HepG2 (cell line): ENCODE data around the gene SRSF4. TPM values are rescaled to one million over a fixed set of nuclear protein-coding genes. Genes with fewer than 3 reads are reported as not detected.

Source experiments
- ATAC-seq: fragments of 200-7000 bp; cut with Tn5 transposase; 3 replicates; pipeline ENCODE4 v1.9.1; 2020; ENCODE audit warnings: mild to moderate bottlenecking, moderate library complexity
- BruUV-seq: library from RNA; stranded (reverse); fragments of 400-500 nt; replicated peaks from 2 replicates; lab custom pipeline; 2021; lab: Mats Ljungman, UMichigan
- CTCF ChIA-PET: fragments of 300-600 bp; formaldehyde crosslinking; extraction: SDS; loops from one replicate; lab custom pipeline; 2021; ENCODE audit warnings: low total read pairs, inconsistent platforms, low intra/inter-chr PET ratio; lab: Yijun Ruan, JAX
- POLR2A ChIA-PET: fragments of 350-600 bp; sonication (Branson Sonifier 250); formaldehyde crosslinking; loops from one replicate; lab custom pipeline; 2020; ENCODE audit warnings: antibody characterized with exemption, inconsistent platforms; lab: Yijun Ruan, JAX
- DNase-seq: peaks from one replicate; pipeline ENCODE4 v3.0.0-alpha.2; 2015; ENCODE audit warnings: low spot score
- FAIRE-seq: peaks from 3 replicates; lab custom pipeline; 2011; peaks lifted over from hg19 to GRCh38; lab: Jason Lieb, UNC
- H2AFZ ChIP-seq: one replicate; pipeline ENCODE4 v1.6.1; 2011; ENCODE audit warnings: low read length, inconsistent platforms
- H3K27ac ChIP-seq: fragments of 300-600 bp; 3 replicates; pipeline ENCODE4 v1.8.0; 2011; ENCODE audit warnings: mixed run types, mild to moderate bottlenecking, mixed read lengths, low read length, inconsistent platforms; ENCODE audit not compliant: insufficient read depth; ENCODE audit errors: extremely low read length
- H3K27me3 ChIP-seq, 2 experiments: fragments of 200-600 bp in 1 of 2; 2 replicates in 1 of 2; 3 replicates in 1 of 2; pipeline versions ENCODE4 v1.6.0 to v1.8.0; 2011; ENCODE audit warnings: low read length in 2 of 2, mild to moderate bottlenecking in 2 of 2, moderate library complexity in 2 of 2, inconsistent platforms in 1 of 2; ENCODE audit not compliant: insufficient read depth in 2 of 2, control insufficient read depth in 1 of 2
- H3K36me3 ChIP-seq, 2 experiments: fragments of 200-600 bp in 1 of 2; replicated peaks in 1 of 2; 2 replicates in 1 of 2; 3 replicates in 1 of 2; pipeline versions ENCODE4 v1.5.1 to v1.8.0; 2011; ENCODE audit warnings: low read length in 2 of 2, inconsistent platforms in 1 of 2; ENCODE audit not compliant: insufficient read depth in 2 of 2, control insufficient read depth in 1 of 2
- H3K4me1 ChIP-seq: 2 replicates; pipeline ENCODE4 v1.5.1; 2012; ENCODE audit warnings: low read length, inconsistent platforms; ENCODE audit not compliant: insufficient read depth
- H3K4me2 ChIP-seq: 2 replicates; pipeline ENCODE4 v1.6.0; 2011; ENCODE audit warnings: low read depth, low read length, inconsistent platforms
- H3K4me3 ChIP-seq, 3 experiments: fragments of 200-600 bp in 1 of 3; sonication (generic), shearing (Covaris generic) in 1 of 3; replicated peaks in 1 of 3; 2 replicates each; pipeline ENCODE4 v1.5.1; 2011 to 2016; ENCODE audit warnings: low read length in 3 of 3, inconsistent platforms in 2 of 3, low read depth in 2 of 3, mild to moderate bottlenecking in 2 of 3, control low read depth in 1 of 3, mixed read lengths in 1 of 3; ENCODE audit not compliant: insufficient read depth in 1 of 3
- H3K79me2 ChIP-seq: one replicate; pipeline ENCODE4 v1.6.1; 2011; ENCODE audit warnings: low read length, inconsistent platforms; ENCODE audit not compliant: insufficient read depth
- H3K9ac ChIP-seq: 2 replicates; pipeline ENCODE4 v1.6.0; 2011; ENCODE audit warnings: mild to moderate bottlenecking, low read depth, low read length, inconsistent platforms; ENCODE audit not compliant: insufficient read depth
- H3K9me3 ChIP-seq: 2 replicates; pipeline ENCODE4 v1.5.1; 2012; ENCODE audit warnings: mild to moderate bottlenecking, low read length
- H4K20me1 ChIP-seq: 2 replicates; pipeline ENCODE4 v1.6.0; 2011; ENCODE audit warnings: inconsistent platforms, mild to moderate bottlenecking, low read length, moderate library complexity; ENCODE audit not compliant: insufficient read depth
- PCBP2 ChIP-seq: fragments of 200-400 bp; formaldehyde crosslinking; optimal IDR thresholded peaks from 2 replicates; pipeline ENCODE3; 2018; ENCODE audit warnings: low read length, low read depth; ENCODE audit not compliant: poor library complexity, severe bottlenecking
- WGBS: methylation state at CpG from one replicate; pipeline ENCODE4 v1.1.6; 2017; ENCODE audit warnings: low lambda C conversion rate; 5-methylcytosine and 5-hydroxymethylcytosine counted together
- in situ Hi-C: cut with HindIII; loops from 2 replicates; pipeline ENCODE4 v1.10.0; 2017; ENCODE audit warnings: low pct_unique_long_range_greater_than_20kb; ENCODE audit not compliant: extremely low pct_ligation_motif_present
- intact Hi-C: fragments of 100-400 bp; cut with micrococcal nuclease; formaldehyde crosslinking; loops from one replicate; pipeline ENCODE4 v1.10.0; 2022; ENCODE audit not compliant: unreplicated experiment
- polyA plus RNA-seq, 8 experiments: library from polyadenylated mRNA; depleted of rRNA in 3 of 8; stranded (reverse) in 7 of 8; unstranded in 1 of 8; fragments of >200 nt; fragmentation: Illumina TruSeq in 4 of 8; extraction: Trizol in 4 of 8; gene quantifications; 2 replicates each; pipeline versions ENCODE4 v1.2.1 to v1.2.3, GENCODE V29; 2011 to 2016; ENCODE audit warnings: low read depth in 4 of 8, missing spikeins in 1 of 8, mixed read lengths in 1 of 8; ENCODE audit not compliant: insufficient read depth in 1 of 8
- total RNA-seq, 5 experiments: library from RNA; depleted of rRNA; stranded (reverse); fragments of >200 nt; fragmentation: Illumina TruSeq; extraction: Trizol; gene quantifications; 2 replicates each; pipeline ENCODE4 v1.2.3, GENCODE V29; 2016; ENCODE audit warnings: low read depth in 1 of 5
- TF ChIP-seq, protein P1 (sequence below): sonication (generic); formaldehyde crosslinking; IDR thresholded peaks from 2 replicates; pipeline ENCODE4 v1.9.0; 2021; ENCODE audit warnings: missing genetic modification reagents, mild to moderate bottlenecking, borderline replicate concordance
- TF ChIP-seq, protein P2 (sequence below), 2 experiments: fragments of 450-650 bp in 1 of 2; sonication (generic) in 1 of 2; formaldehyde crosslinking in 1 of 2; IDR thresholded peaks; 2 replicates each; pipeline versions ENCODE4 v1.6.1 to v1.8.0; 2016 to 2022; ENCODE audit warnings: antibody characterized with exemption in 1 of 2, mild to moderate bottlenecking in 1 of 2, missing genetic modification reagents in 1 of 2

Gene SRSF4
- total and polyA plus RNA-seq, 2 of the 13 experiments (the other 11 are each of a cell fraction or from before 2014, with no cell fraction given) = 37.7 to 50.9 TPM

DNA sequence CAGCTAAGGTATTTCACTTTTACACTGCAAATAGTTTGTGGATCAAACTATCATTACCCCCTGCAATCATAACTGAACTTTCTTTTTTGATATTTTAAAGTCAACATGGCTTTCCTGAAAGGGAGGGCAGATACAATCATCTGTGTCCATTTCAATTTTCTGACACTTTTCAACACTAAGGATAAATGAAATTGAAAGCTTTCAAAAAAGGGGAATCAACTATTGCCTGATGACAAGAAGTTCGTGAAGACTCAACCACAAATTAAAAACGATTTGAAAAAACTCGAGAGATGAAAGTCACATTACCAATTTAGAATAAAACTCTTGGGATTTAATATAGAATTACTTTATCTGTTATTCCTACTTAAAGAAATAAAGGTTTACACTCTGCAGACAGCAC, 11.7 kb downstream of the SRSF4 start (continued):
- TF ChIP-seq, protein P1, sequence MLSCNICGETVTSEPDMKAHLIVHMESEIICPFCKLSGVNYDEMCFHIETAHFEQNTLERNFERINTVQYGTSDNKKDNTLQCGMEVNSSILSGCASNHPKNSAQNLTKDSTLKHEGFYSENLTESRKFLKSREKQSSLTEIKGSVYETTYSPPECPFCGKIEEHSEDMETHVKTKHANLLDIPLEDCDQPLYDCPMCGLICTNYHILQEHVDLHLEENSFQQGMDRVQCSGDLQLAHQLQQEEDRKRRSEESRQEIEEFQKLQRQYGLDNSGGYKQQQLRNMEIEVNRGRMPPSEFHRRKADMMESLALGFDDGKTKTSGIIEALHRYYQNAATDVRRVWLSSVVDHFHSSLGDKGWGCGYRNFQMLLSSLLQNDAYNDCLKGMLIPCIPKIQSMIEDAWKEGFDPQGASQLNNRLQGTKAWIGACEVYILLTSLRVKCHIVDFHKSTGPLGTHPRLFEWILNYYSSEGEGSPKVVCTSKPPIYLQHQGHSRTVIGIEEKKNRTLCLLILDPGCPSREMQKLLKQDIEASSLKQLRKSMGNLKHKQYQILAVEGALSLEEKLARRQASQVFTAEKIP = no peak

DNA sequence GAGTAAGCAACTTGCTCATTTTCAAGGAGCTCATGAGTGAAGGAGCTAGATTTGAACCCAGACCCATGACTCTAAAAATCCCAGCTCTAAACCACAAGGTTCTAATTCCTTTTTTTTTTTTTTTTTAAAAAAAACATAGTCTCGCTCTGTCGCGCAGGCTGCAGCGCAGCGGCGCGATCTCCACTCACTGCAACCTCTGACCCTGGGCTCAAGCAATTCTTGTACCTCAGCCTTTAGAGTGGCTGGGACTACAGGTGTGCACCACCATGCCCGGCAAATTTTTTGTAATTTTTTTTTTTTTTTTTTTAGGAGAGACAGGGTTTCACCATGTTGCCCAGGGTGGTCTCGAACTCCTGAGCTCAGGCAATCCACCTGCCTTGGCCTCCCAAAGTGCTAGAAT, 13.8 kb downstream of the SRSF4 start:
- Histone ChIP-seq H3K4me1 (peaks cover 56% of the 10 kb centered on the region), H3K9me3 (no peaks in the 10 kb centered on the region), H3K4me3 (no peak overlapping the region), H4K20me1 (peaks cover 52% of the 10 kb centered on the region), H3K79me2 (peaks cover 96% of the 10 kb centered on the region), H3K27me3 (no peaks in the 10 kb centered on the region), H3K27ac (no peak overlapping the region), H3K36me3 (peaks cover 14 to 73% of the 10 kb centered on the region in 2 experiments), H2AFZ (no peak overlapping the region), H3K9ac (no peak overlapping the region), H3K4me2 (no peak overlapping the region)
- ChIA-PET CTCF (no interaction called here), POLR2A (interaction anchor here (1.2 to 1.9 kb wide), 3 partner anchors 10 to 43 kb away, joined by 3 to 13 read pairs (median 3); partner anchors contain the start of gene SRSF4)
- DNase-seq = no peak
- 97% methylated on average over 9 of the region's 9 CpGs for WGBS
- intact Hi-C loops (no loop called here), in situ Hi-C loops (no loop called here)
- BruUV-seq = no TSS peak
- TF ChIP-seq, protein P2, sequence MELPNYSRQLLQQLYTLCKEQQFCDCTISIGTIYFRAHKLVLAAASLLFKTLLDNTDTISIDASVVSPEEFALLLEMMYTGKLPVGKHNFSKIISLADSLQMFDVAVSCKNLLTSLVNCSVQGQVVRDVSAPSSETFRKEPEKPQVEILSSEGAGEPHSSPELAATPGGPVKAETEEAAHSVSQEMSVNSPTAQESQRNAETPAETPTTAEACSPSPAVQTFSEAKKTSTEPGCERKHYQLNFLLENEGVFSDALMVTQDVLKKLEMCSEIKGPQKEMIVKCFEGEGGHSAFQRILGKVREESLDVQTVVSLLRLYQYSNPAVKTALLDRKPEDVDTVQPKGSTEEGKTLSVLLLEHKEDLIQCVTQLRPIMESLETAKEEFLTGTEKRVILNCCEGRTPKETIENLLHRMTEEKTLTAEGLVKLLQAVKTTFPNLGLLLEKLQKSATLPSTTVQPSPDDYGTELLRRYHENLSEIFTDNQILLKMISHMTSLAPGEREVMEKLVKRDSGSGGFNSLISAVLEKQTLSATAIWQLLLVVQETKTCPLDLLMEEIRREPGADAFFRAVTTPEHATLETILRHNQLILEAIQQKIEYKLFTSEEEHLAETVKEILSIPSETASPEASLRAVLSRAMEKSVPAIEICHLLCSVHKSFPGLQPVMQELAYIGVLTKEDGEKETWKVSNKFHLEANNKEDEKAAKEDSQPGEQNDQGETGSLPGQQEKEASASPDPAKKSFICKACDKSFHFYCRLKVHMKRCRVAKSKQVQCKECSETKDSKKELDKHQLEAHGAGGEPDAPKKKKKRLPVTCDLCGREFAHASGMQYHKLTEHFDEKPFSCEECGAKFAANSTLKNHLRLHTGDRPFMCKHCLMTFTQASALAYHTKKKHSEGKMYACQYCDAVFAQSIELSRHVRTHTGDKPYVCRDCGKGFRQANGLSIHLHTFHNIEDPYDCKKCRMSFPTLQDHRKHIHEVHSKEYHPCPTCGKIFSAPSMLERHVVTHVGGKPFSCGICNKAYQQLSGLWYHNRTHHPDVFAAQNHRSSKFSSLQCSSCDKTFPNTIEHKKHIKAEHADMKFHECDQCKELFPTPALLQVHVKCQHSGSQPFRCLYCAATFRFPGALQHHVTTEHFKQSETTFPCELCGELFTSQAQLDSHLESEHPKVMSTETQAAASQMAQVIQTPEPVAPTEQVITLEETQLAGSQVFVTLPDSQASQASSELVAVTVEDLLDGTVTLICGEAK (IDR thresholded peaks at IDR 0.05) = no peak
- TF ChIP-seq, protein P2 (CRISPR knock-in tag; IDR thresholded peaks at IDR 0.05) = no peak
- TF ChIP-seq PCBP2 = no peak
- no peak for FAIRE-seq
- no peak for ATAC-seq
